ENCODE results near the gene ZMYND8. TPM values are rescaled to one million over a fixed set of nuclear protein-coding genes. Genes with fewer than 3 reads are reported as not detected.
"Not testable (repeated sequence)": the region's sequence is repeated elsewhere in the genome, so short reads cannot be mapped to it uniquely, and the experiment has no call there.

Gene ZMYND8
- 37.9 TPM for total RNA-seq
- long read RNA-seq, full-length matches to known transcripts, result 9 of 46 reads
- long read RNA-seq, partial matches to known transcripts, result 24 of 46 reads
- long read RNA-seq, other reads (novel, unspliced or antisense), result 13 of 46 reads

- H3K4me3 ChIP-seq, result peak within 1 kb of the TSS; percentile 55
- peak; percentile 88 for DNase-seq
- no peaks in the 10 kb centered on the region for H3K9me3 ChIP-seq (replicated peaks)
- TF ChIP-seq CTCF (IDR thresholded peaks at IDR 0.05; ENCODE audit: borderline replicate concordance), result no peak
- intact Hi-C loops (cut with micrococcal nuclease), result loop anchor here (5.0 kb wide), 1 partner anchor 39 kb away; no protein-coding TSS in a partner anchor
- no peaks in the 10 kb centered on the region for H3K27me3 ChIP-seq (ENCODE audit: low read depth)
- peaks cover 100% of the 10 kb centered on the region for H3K4me1 ChIP-seq
- H3K36me3 ChIP-seq, result no peaks in the 10 kb centered on the region
- peak within 1 kb of the TSS; percentile 100 for H3K27ac ChIP-seq (replicated peaks)
Observed at GRCh38 chr20:47356526-47357295, at the start of gene ZMYND8. Gene ZMYND8, minus strand, starts transcription at chr20:47356699. Its CDS starts 29 bp downstream, at chr20:47356670.

DNA sequence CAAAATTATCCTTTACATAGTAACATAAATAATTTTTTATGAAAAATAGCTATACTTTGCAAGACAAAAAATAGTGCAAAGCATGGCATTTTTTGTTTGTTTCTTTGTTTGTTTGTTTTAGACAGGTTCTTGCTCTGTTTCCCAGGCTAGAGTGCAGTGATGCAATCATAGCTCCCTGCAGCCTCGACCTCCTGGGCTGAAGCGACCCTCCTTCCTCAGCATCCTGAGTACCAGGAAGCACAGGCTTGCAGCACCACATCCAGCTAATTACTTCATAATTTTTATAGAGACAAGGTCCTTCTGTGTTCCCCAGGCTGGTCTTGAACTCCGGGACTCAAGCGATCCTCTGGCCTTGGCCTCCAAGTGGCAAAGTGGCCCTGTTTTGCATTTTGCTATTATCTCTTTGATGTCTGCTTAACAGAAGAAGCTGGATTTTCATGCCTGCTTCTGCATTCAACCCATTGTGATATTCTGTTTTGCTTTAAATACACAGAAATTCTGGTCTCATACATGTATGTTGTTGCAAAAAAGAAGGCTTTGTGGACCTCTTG, 49.4 kb upstream of the ZMYND8 start:
- no peak overlapping the region for H3K27ac ChIP-seq (replicated peaks)
- no peak for DNase-seq

DNA sequence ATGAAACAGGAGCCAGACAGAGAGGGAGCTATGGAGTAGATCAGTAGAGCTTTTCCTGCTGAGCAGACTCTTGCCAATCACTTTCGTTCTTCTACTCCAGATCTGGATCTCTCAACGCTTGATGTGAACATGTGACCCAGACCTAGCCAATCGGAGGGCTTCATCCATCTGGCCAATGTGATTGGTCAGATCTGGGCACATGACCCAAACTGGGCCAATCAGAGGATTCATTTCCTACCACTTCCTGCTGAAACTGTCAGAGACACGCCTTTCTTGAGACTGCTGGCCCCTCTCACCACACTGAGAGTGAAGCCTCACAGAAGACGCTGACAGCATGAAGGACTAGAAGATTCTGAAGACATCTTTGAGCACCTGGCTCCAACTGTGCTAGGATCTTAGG, 44.2 kb upstream of the ZMYND8 start:
- TF ChIP-seq CTCF (IDR thresholded peaks at IDR 0.05; ENCODE audit: borderline replicate concordance), result no peak
- H3K4me1 ChIP-seq, result peaks cover 15% of the 10 kb centered on the region
- no peak for DNase-seq
- no peak overlapping the region for H3K27ac ChIP-seq (replicated peaks)
- H3K36me3 ChIP-seq, result no peaks in the 10 kb centered on the region
- no peaks in the 10 kb centered on the region for H3K9me3 ChIP-seq (replicated peaks)
- intact Hi-C loops (cut with micrococcal nuclease), result no loop called here
- no peaks in the 10 kb centered on the region for H3K27me3 ChIP-seq (ENCODE audit: low read depth)
- H3K4me3 ChIP-seq, result no peak overlapping the region

More for the DNA sequence above, 49.4 kb upstream of the ZMYND8 start:
- H3K36me3 ChIP-seq, result no peaks in the 10 kb centered on the region
- intact Hi-C loops (cut with micrococcal nuclease), result no loop called here
- H3K9me3 ChIP-seq (replicated peaks), result no peaks in the 10 kb centered on the region
- H3K27me3 ChIP-seq (ENCODE audit: low read depth), result no peaks in the 10 kb centered on the region
- no peak for TF ChIP-seq CTCF (IDR thresholded peaks at IDR 0.05; ENCODE audit: borderline replicate concordance)
- H3K4me3 ChIP-seq, result no peak overlapping the region
- H3K4me1 ChIP-seq, result peaks cover 9% of the 10 kb centered on the region

GRCh38 chr20:47397652-47398301, 41.3 kb upstream of the ZMYND8 start:
- H3K36me3 ChIP-seq, result no peaks in the 10 kb centered on the region
- TF ChIP-seq CTCF (IDR thresholded peaks at IDR 0.05; ENCODE audit: borderline replicate concordance), result no peak
- H3K4me3 ChIP-seq, result no peak overlapping the region
- peaks cover 15% of the 10 kb centered on the region for H3K4me1 ChIP-seq
- DNase-seq, result no peak
- intact Hi-C loops (cut with micrococcal nuclease), result no loop called here
- H3K27me3 ChIP-seq (ENCODE audit: low read depth), result no peaks in the 10 kb centered on the region
- H3K9me3 ChIP-seq (replicated peaks), result no peaks in the 10 kb centered on the region
- H3K27ac ChIP-seq (replicated peaks), result peak overlapping the region; percentile 54

DNA sequence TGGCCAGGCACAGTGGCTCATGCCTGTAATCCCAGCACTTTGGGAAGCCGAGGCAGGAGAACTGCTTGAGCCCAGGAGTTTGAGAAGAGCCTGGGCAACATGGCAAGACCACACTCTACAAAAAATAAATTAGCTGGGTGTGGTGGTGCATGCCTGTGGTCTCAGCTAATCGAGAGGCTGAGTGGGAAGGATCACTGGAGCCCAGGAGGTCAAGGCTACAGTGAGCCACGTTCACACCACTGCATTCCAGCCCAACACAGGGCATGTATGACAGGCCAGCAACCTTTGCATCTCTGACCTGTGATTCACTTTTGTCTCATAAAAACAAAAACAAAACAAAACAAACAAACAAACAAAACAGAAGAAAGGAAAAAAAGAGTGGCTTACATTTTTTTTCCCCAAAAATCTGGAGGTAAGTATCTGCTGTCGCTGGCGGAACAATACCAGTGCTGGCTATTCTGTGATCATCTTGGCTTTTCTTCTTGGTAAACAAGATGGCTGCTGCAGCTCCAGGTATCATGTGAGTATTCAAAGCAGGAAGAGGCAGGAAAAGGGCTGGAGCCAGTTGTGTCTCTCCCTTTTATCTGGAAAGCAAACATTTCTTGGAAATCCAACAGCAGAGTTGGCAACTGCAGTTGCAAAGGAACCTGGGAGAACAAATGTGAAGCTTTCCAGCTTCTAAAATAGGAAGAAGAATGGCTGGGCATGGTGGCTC, 40.4 kb upstream of the ZMYND8 start:
- Histone ChIP-seq H3K9me3 (replicated peaks) (peaks cover 1% of the 10 kb centered on the region), H3K36me3 (no peaks in the 10 kb centered on the region), H3K4me1 (peaks cover 19% of the 10 kb centered on the region), H3K27me3 (ENCODE audit: low read depth) (no peaks in the 10 kb centered on the region), H3K27ac (replicated peaks) (peak overlapping the region; percentile 54), H3K4me3 (no peak overlapping the region)
- no peak for TF ChIP-seq CTCF (IDR thresholded peaks at IDR 0.05; ENCODE audit: borderline replicate concordance)
- intact Hi-C loops (cut with micrococcal nuclease), result no loop called here
- DNase-seq, result no peak

DNA sequence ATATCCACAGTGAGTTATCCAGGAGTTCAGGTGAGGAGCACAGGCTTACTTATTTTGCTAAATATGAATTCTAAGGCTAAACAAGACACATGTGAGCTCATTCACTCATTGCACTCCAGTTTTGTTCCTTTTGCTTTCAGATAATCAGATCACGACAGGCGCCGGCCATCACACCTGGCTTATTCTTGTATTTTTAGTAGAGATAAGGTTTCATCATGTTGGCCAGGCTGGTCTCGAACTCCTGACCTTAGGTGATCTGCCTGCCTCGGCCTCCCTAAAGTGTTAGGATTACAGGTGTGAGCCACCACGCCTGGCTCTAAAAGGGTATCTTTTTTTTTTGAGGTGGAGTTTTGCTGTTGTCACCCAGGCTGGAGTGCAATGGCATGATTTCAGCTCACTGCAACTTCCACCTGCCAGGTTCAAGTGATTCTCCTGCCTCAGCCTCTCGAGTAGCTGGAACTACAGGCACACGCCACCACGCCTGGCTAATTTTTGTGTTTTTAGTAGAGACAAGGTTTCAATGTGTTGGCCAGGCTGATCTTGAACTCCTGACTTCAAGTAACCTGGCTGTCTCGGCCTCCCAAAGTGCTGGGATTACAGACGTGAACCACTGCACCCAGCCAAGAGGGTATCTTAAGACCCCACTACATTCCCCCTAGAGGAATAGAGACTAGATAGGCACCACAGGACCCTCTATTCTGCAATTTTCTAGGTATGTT, 37.5 kb upstream of the ZMYND8 start:
- peaks cover 20% of the 10 kb centered on the region for H3K4me1 ChIP-seq
- H3K27me3 ChIP-seq (ENCODE audit: low read depth); H3K27ac ChIP-seq (replicated peaks); H3K36me3 ChIP-seq; intact Hi-C loops (cut with micrococcal nuclease); H3K9me3 ChIP-seq (replicated peaks); DNase-seq; H3K4me3 ChIP-seq: not testable (repeated sequence)

All from left ventricle myocardium inferior (tissue), 1 donor.